Cardiac fibroblast (primary cell): ENCODE results near the gene SFRP5.

Experiments used
- DNase-seq, 2 donors: peaks; one replicate each; pipeline versions ENCODE4 v3.0.0 to v3.0.0-alpha.2; 2010; ENCODE audit warnings: low read depth in 2 of 2
- H3K4me3 ChIP-seq, 2 donors: replicated peaks in 1 of 2; 1 replicate in 1 of 2; 2 replicates in 1 of 2; pipeline ENCODE4 v1.5.1; 2011; ENCODE audit warnings: low read depth in 2 of 2, low read length in 2 of 2, mild to moderate bottlenecking in 2 of 2, moderate library complexity in 1 of 2
- CTCF ChIP-seq: IDR thresholded peaks from one replicate; pipeline ENCODE4 v1.5.1; 2011; ENCODE audit warnings: low read depth, mild to moderate bottlenecking, low read length, inconsistent platforms

The SFRP5 gene

GRCh38 chr10:97785731-97786130, 13.9 kb upstream of the SFRP5 start:
- DNase-seq = no peak
- H3K4me3 ChIP-seq = no peak overlapping the region
- TF ChIP-seq CTCF = no peak

GRCh38 chr10:97785231-97785630, 13.4 kb upstream of the SFRP5 start:
- TF ChIP-seq CTCF = no peak
- no peak for DNase-seq

GRCh38 chr10:97784200-97784810, 12.5 kb upstream of the SFRP5 start:
- DNase-seq = no peak
- H3K4me3 ChIP-seq = no peak overlapping the region
- no peak for TF ChIP-seq CTCF

More at GRCh38 chr10:97785231-97785630, 13.4 kb upstream of the SFRP5 start:
- H3K4me3 ChIP-seq = no peak overlapping the region

GRCh38 chr10:97782455-97783228, 10.8 kb upstream of the SFRP5 start:
- no peak overlapping the region for H3K4me3 ChIP-seq
- TF ChIP-seq CTCF = no peak
- DNase-seq = no peak

GRCh38 chr10:97781618-97782331, 10.0 kb upstream of the SFRP5 start:
- no peak overlapping the region for H3K4me3 ChIP-seq
- DNase-seq = no peak
- TF ChIP-seq CTCF = no peak

- no peak for TF ChIP-seq CTCF
- H3K4me3 ChIP-seq = no peak overlapping the region
- DNase-seq = peak; percentile 6 to 57
These were observed 9.2 kb upstream of the SFRP5 start for GRCh38 chr10:97780841-97781617.
